BJ (cell line): ENCODE measurements around the gene ATL2. TPM values are rescaled to one million over a fixed set of nuclear protein-coding genes. Genes with fewer than 3 reads are reported as not detected.

Experiments used
- CTCF ChIA-PET: fragments of 350-600 bp; formaldehyde crosslinking; extraction: SDS; loops from one replicate; lab custom pipeline; 2021; ENCODE audit warnings: antibody characterized with exemption, inconsistent platforms; lab: Yijun Ruan, JAX
- POLR2A ChIA-PET: fragments of 300-600 bp; sonication (Branson Sonifier 250); formaldehyde crosslinking; extraction: SDS; loops from one replicate; lab custom pipeline; 2021; ENCODE audit warnings: antibody characterized with exemption; lab: Charles Lee
- DNase-seq: peaks from one replicate; pipeline ENCODE4 v3.0.0-alpha.2; 2011; ENCODE audit warnings: low read depth
- H3K27me3 ChIP-seq: 2 replicates; pipeline ENCODE4 v1.6.0; 2011; ENCODE audit warnings: low read length; ENCODE audit not compliant: control insufficient read depth, insufficient read depth
- H3K36me3 ChIP-seq: 2 replicates; pipeline ENCODE4 v1.5.1; 2011; ENCODE audit warnings: low read length; ENCODE audit not compliant: control insufficient read depth, insufficient read depth
- H3K4me3 ChIP-seq: 2 replicates; pipeline ENCODE4 v1.5.1; 2011; ENCODE audit warnings: low read depth, mild to moderate bottlenecking, control low read depth, low read length
- CTCF ChIP-seq: IDR thresholded peaks from 2 replicates; pipeline ENCODE4 v1.5.1; 2011; ENCODE audit warnings: low read depth, mild to moderate bottlenecking, control low read depth, inconsistent platforms, low read length, moderate library complexity; ENCODE audit not compliant: insufficient read depth
- polyA plus RNA-seq: library from polyadenylated mRNA; depleted of rRNA; stranded (reverse); fragments of >200 nt; gene quantifications from 2 replicates; pipeline ENCODE4 v1.2.3, GENCODE V29; 2011

ATL2 gene
- polyA plus RNA-seq, 1 experiment = 9.3 TPM

- Histone ChIP-seq H3K36me3 (no peaks in the 10 kb centered on the region), H3K27me3 (peaks cover 6% of the 10 kb centered on the region), H3K4me3 (no peak overlapping the region)
- CTCF ChIA-PET = interaction anchor here (0.6 to 1.4 kb wide), 2 partner anchors 10 to 318 kb away, joined by 3 read pairs; no protein-coding TSS in a partner anchor
- DNase-seq = no peak
- POLR2A ChIA-PET = no interaction called here
- no peak for TF ChIP-seq CTCF
Observed at GRCh38 chr2:38380397-38381130, 3.5 kb upstream of the ATL2 start.

- H3K4me3 ChIP-seq = peak overlapping the region; percentile 64
- CTCF ChIA-PET = interaction anchor here (0.6 to 1.9 kb wide), 22 partner anchors 11 to 1051 kb away, joined by 3 to 18 read pairs (median 4); no protein-coding TSS in a partner anchor
- POLR2A ChIA-PET = no interaction called here
- no peaks in the 10 kb centered on the region for H3K36me3 ChIP-seq
- TF ChIP-seq CTCF = no peak
- peaks cover under 1% of the 10 kb centered on the region for H3K27me3 ChIP-seq
- DNase-seq = no peak
Observed at GRCh38 chr2:38376346-38377049, 575 bp downstream of the ATL2 start.

GRCh38 chr2:38375696-38376345, 1.3 kb downstream of the ATL2 start:
- DNase-seq = no peak
- Histone ChIP-seq H3K27me3 (no peaks in the 10 kb centered on the region), H3K4me3 (peak overlapping the region; percentile 64), H3K36me3 (no peaks in the 10 kb centered on the region)
- POLR2A ChIA-PET = no interaction called here
- no peak for TF ChIP-seq CTCF
- CTCF ChIA-PET = interaction anchor here (0.7 to 1.9 kb wide), 23 partner anchors 10 to 251 kb away, joined by 3 to 18 read pairs (median 4); no protein-coding TSS in a partner anchor

GRCh38 chr2:38374984-38375383, 2.1 kb downstream of the ATL2 start:
- no peak for DNase-seq
- H3K4me3 ChIP-seq = no peak overlapping the region
- H3K36me3 ChIP-seq = no peaks in the 10 kb centered on the region
- ChIA-PET CTCF (interaction anchor here (0.6 to 1.7 kb wide), 6 partner anchors 10 to 91 kb away, joined by 3 to 6 read pairs (median 4); no protein-coding TSS in a partner anchor), POLR2A (no interaction called here)
- no peak for TF ChIP-seq CTCF
- H3K27me3 ChIP-seq = no peaks in the 10 kb centered on the region

GRCh38 chr2:38371235-38371634, 5.8 kb downstream of the ATL2 start:
- CTCF ChIA-PET = no interaction called here
- POLR2A ChIA-PET = no interaction called here
- no peaks in the 10 kb centered on the region for H3K36me3 ChIP-seq
- H3K27me3 ChIP-seq = no peaks in the 10 kb centered on the region
- no peak for DNase-seq
- no peak for TF ChIP-seq CTCF
- H3K4me3 ChIP-seq = no peak overlapping the region
